AG09309 (cell line): ENCODE measurements around the gene HECA.

ENCODE experiments used
- DNase-seq: peaks from one replicate; pipeline ENCODE4 v3.0.0-alpha.2; 2010; ENCODE audit warnings: low read depth
- H3K4me3 ChIP-seq: 2 replicates; pipeline ENCODE4 v1.5.1; 2011; ENCODE audit warnings: mild to moderate bottlenecking, low read depth, low read length, moderate library complexity; ENCODE audit not compliant: control insufficient read depth
- TF ChIP-seq, protein P1 (sequence below): IDR thresholded peaks from 2 replicates; pipeline ENCODE4 v1.5.1; 2011; ENCODE audit warnings: mild to moderate bottlenecking, low read depth, low read length, inconsistent platforms; ENCODE audit not compliant: insufficient read depth, control insufficient read depth; ENCODE audit errors: missing control alignments

HECA gene

DNA sequence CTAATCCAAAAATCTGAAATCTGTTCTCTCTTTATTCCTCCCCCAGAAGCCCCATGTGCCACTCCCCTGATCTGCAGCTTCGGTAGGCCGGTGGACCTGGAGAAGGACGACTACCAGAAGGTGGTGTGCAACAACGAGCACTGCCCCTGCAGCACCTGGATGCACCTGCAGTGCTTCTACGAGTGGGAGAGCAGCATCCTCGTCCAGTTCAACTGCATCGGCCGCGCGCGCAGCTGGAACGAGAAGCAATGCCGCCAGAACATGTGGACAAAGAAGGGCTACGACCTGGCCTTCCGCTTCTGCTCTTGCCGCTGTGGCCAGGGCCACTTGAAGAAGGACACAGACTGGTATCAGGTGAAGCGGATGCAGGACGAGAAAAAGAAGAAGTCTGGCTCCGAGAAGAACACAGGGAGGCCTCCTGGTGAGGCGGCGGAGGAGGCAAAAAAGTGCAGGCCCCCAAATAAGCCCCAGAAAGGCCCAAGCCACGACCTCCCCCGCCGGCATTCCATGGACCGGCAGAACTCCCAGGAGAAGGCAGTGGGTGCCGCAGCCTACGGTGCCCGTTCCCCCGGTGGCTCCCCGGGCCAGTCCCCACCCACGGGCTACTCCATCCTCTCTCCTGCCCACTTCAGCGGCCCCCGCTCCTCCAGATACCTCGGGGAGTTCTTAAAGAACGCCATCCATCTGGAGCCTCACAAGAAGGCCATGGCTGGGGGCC, 31.5 kb downstream of the HECA start:
- TF ChIP-seq, protein P1, sequence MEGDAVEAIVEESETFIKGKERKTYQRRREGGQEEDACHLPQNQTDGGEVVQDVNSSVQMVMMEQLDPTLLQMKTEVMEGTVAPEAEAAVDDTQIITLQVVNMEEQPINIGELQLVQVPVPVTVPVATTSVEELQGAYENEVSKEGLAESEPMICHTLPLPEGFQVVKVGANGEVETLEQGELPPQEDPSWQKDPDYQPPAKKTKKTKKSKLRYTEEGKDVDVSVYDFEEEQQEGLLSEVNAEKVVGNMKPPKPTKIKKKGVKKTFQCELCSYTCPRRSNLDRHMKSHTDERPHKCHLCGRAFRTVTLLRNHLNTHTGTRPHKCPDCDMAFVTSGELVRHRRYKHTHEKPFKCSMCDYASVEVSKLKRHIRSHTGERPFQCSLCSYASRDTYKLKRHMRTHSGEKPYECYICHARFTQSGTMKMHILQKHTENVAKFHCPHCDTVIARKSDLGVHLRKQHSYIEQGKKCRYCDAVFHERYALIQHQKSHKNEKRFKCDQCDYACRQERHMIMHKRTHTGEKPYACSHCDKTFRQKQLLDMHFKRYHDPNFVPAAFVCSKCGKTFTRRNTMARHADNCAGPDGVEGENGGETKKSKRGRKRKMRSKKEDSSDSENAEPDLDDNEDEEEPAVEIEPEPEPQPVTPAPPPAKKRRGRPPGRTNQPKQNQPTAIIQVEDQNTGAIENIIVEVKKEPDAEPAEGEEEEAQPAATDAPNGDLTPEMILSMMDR = no peak
- no peak for DNase-seq
- no peak overlapping the region for H3K4me3 ChIP-seq

GRCh38 chr6:139166956-139167313, 32.1 kb downstream of the HECA start:
- no peak for DNase-seq
- H3K4me3 ChIP-seq = no peak overlapping the region
- TF ChIP-seq, protein P1 = no peak

DNA sequence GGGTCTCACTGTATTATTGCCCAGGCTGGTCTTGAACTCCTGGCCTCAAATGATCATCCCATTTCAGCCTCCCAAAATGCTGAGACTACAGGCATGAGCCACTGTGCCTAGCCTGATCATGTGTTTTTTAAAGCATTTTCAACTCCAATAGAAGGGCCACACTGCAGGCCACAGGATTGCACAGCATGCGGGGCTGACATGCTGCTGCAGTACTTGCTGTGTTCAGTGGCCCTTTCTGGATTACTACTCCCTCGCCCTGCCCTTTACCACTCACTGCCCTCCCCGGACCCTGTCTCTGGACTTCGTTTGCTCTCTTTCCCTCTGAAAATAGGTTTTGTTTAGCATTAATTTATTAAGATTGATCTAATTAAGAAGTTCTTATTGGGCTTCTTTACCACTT, 37.3 kb downstream of the HECA start:
- no peak overlapping the region for H3K4me3 ChIP-seq
- TF ChIP-seq, protein P1 = no peak
- DNase-seq = no peak

- TF ChIP-seq, protein P1 = no peak
- DNase-seq = no peak
Measured at GRCh38 chr6:139172567-139172966, 37.7 kb downstream of the HECA start.

GRCh38 chr6:139173172-139173571, 38.3 kb downstream of the HECA start:
- DNase-seq = no peak
- TF ChIP-seq, protein P1 = no peak
- no peak overlapping the region for H3K4me3 ChIP-seq

More at GRCh38 chr6:139172567-139172966, 37.7 kb downstream of the HECA start:
- no peak overlapping the region for H3K4me3 ChIP-seq

DNA sequence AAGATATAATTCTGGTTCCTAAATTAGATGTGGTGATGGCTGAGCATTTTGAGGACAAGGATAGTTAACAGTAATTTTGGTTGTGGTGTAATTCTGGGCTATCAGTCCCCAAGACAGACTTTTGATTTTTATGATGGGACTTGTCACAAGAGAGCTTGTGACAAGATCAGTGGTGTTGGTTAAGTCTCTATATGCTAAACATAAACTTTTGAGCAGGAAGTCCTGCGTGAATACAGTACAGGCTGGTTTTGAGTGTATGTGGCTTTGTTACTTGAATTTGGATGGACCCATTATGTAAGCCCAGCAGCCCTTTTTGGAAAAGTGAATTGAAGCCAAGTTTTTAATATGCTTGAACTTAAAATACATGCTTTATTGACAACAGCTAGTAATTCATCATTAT, 38.9 kb downstream of the HECA start:
- TF ChIP-seq, protein P1 = no peak
- DNase-seq = no peak
- no peak overlapping the region for H3K4me3 ChIP-seq
